Endothelial cell of umbilical vein (primary cell): Measurements from ENCODE around the gene PARD3B.

Experiments
- CTCF ChIP-seq, 2 donors: IDR thresholded peaks; 1 replicate in 1 of 2; 2 replicates in 1 of 2; pipeline ENCODE4 v1.5.1; 2011; ENCODE audit warnings: low read length in 2 of 2, mild to moderate bottlenecking in 2 of 2, moderate library complexity in 2 of 2, control low read depth in 1 of 2, inconsistent platforms in 1 of 2, low read depth in 1 of 2; ENCODE audit not compliant: insufficient read depth in 1 of 2; ENCODE audit errors: extremely low read depth in 1 of 2
- EZH2 ChIP-seq: IDR thresholded peaks from 2 replicates; pipeline ENCODE4 v1.6.1; 2012; ENCODE audit warnings: borderline replicate concordance, low read depth, mild to moderate bottlenecking, moderate library complexity, low read length, inconsistent platforms; ENCODE audit not compliant: severe bottlenecking
- JUN ChIP-seq: IDR thresholded peaks from 2 replicates; pipeline ENCODE4 v1.6.1; 2011; ENCODE audit warnings: borderline replicate concordance, low read depth; ENCODE audit not compliant: insufficient read length, insufficient read depth
- MAX ChIP-seq: IDR thresholded peaks from 2 replicates; pipeline ENCODE4 v1.6.1; 2011; ENCODE audit not compliant: insufficient read depth, insufficient read length
- MYC ChIP-seq: IDR thresholded peaks from one replicate; pipeline ENCODE4 v1.6.1; 2011; ENCODE audit warnings: mild to moderate bottlenecking, low read depth, low read length
- POLR2A ChIP-seq: IDR thresholded peaks from 2 replicates; pipeline ENCODE4 v1.6.1; 2012; ENCODE audit warnings: low read depth, mild to moderate bottlenecking, control low read depth, low read length
- POLR2AphosphoS5 ChIP-seq: IDR thresholded peaks from 2 replicates; pipeline ENCODE4 v1.6.1; 2012; ENCODE audit warnings: low read depth, mild to moderate bottlenecking, control low read depth, low read length, moderate library complexity; ENCODE audit not compliant: insufficient read depth

- TF ChIP-seq CTCF (IDR thresholded peaks at IDR 0.05; ENCODE audit: extremely low read depth in 1 of 2, insufficient read depth in 1 of 2, low read depth in 1 of 2, low read length in 2 of 2) (no peak), POLR2A (no peak), POLR2AphosphoS5 (no peak), MAX (no peak), EZH2 (no peak), JUN (no peak), MYC (no peak)
Observed at GRCh38 chr2:204732019-204732418, 186.7 kb downstream of the PARD3B start.
